A549 treated with AZD2906 at 1 μM for 4 hours (cell line): Measurements from ENCODE around the gene CAMSAP3. TPM values are rescaled to one million over a fixed set of nuclear protein-coding genes. Genes with fewer than 3 reads are reported as not detected.

Experiments used
- total RNA-seq: library from RNA; stranded (reverse); fragments of 200-300 nt; extraction: Qiagen RNA extraction; gene quantifications from 5 replicates; pipeline ENCODE4 v1.2.3, GENCODE V29; 2022

Gene CAMSAP3, protein sequence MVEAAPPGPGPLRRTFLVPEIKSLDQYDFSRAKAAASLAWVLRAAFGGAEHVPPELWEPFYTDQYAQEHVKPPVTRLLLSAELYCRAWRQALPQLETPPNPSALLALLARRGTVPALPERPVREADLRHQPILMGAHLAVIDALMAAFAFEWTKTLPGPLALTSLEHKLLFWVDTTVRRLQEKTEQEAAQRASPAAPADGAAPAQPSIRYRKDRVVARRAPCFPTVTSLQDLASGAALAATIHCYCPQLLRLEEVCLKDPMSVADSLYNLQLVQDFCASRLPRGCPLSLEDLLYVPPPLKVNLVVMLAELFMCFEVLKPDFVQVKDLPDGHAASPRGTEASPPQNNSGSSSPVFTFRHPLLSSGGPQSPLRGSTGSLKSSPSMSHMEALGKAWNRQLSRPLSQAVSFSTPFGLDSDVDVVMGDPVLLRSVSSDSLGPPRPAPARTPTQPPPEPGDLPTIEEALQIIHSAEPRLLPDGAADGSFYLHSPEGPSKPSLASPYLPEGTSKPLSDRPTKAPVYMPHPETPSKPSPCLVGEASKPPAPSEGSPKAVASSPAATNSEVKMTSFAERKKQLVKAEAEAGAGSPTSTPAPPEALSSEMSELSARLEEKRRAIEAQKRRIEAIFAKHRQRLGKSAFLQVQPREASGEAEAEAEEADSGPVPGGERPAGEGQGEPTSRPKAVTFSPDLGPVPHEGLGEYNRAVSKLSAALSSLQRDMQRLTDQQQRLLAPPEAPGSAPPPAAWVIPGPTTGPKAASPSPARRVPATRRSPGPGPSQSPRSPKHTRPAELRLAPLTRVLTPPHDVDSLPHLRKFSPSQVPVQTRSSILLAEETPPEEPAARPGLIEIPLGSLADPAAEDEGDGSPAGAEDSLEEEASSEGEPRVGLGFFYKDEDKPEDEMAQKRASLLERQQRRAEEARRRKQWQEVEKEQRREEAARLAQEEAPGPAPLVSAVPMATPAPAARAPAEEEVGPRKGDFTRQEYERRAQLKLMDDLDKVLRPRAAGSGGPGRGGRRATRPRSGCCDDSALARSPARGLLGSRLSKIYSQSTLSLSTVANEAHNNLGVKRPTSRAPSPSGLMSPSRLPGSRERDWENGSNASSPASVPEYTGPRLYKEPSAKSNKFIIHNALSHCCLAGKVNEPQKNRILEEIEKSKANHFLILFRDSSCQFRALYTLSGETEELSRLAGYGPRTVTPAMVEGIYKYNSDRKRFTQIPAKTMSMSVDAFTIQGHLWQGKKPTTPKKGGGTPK
- total RNA-seq, result 4.8 to 6.6 TPM (median 6.4 TPM) in 5 replicates

GRCh38 chr19:7595466-7596133 is at the start of gene CAMSAP3:
TSS of gene CAMSAP3 (plus strand) at chr19:7595863. CDS start at chr19:7596003, 140 bp downstream.

DNA sequence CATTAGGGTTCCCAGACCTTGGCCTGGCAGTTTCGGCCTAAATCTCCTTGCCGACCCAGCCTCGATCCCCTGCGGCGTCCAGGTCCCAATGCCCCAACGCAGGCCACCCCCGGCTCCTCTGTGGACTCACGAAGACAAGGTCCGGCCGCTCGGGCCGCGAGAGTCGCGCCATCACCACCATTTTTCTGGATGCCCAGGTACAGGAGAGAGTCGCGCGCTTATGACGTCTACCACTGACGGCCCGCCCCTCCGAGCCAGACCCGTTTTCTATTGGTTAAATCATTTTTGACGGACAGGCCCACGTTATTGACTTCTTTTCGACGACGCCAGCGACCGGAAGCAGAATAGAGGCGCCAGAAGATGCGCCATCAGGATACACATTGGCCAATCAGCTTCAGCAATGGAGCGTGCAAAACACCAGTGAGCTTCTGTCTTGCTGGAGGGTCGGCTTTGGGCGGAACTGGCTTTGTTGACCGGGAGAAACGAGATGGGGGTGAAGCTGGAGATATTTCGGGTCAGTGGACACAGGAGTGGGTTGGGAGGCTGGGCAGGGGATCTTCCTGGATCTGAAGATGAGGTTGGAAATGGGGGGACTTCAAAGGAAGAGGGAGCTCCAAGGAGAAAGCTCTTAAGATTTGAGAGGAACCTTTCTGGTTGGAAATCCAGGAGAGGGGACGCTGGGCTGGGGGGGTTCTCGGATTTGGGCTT is 33.8 kb downstream of the CAMSAP3 start, which contains the start of the genes PET100 and XAB2:
Gene PET100 (plus strand): TSS at position 447 of the 708 bp plus-strand sequence. CDS start 41 bp downstream, at position 488.
Gene XAB2 (minus strand): TSS at position 199 of the 708 bp plus-strand sequence. CDS start 18 bp downstream, at position 181.

GRCh38 chr19:7633698-7634097 is 38.0 kb downstream of the CAMSAP3 start, which contains the start of gene PCP2:
TSS of gene PCP2 (minus strand) at chr19:7633719. CDS start at chr19:7633457, 262 bp downstream.

DNA sequence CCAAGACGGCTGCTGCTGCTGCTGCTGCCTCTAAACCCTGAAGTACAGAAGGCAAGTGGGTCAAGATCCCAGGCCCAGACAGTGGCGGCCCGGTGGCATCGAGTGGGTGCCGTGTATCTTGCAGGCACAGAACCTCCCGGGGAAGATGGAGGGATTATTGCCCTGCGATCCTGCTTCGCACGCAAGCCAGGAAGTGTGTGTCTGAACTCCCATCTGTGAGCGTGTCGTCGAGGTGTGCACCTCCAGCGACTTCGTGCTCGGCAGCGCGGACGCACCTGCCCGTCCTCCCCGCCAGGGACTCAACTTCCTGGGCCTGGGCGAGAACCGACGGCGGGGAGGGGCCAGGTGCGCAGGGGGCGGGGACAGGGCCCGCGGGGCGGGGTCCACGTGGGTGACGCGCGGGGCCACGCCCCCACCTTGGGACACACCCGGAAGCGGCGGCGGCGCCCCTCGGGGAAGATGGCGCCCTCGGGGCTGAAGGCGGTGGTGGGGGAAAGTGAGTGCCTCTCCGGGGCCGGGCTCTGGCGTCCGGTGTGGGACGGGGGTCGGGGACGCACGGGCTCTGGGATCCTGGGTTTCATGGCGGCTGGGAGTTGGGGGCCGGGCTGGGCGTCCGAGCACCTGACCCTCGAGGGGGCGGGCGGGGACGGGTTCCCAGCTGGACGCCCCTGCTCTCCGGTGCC is 41.2 kb downstream of the CAMSAP3 start, which contains the start of gene STXBP2:
Gene STXBP2 (plus strand): TSS at position 420 of the 683 bp plus-strand sequence. CDS start 40 bp downstream, at position 460.

Other genes starting within 250 kb of the CAMSAP3 start
- 60.4 to 71.5 TPM (median 67.9 TPM) in 5 replicates for gene ARHGEF18, start 246.9 kb upstream of the CAMSAP3 start, total RNA-seq
- 2.0 to 2.4 TPM (median 2.1 TPM) in 5 replicates for gene PEX11G, start 106.8 kb upstream of the CAMSAP3 start, total RNA-seq
- 16.8 to 19.5 TPM (median 18.6 TPM) in 5 replicates for gene ZNF358, start 79.8 kb upstream of the CAMSAP3 start, total RNA-seq
- 7.4 to 13.1 TPM (median 11.5 TPM) in 5 replicates for gene MCOLN1, start 73.2 kb upstream of the CAMSAP3 start, total RNA-seq
- gene PNPLA6, start 60.1 kb upstream of the CAMSAP3 start, total RNA-seq, result 28.0 to 34.4 TPM (median 33.8 TPM) in 5 replicates
- gene XAB2, start 33.7 kb downstream of the CAMSAP3 start, total RNA-seq, result 23.5 to 28.2 TPM (median 27.6 TPM) in 5 replicates
- gene PET100, start 33.9 kb downstream of the CAMSAP3 start, total RNA-seq, result 47.0 to 60.6 TPM (median 52.7 TPM) in 5 replicates
- gene PCP2, start 37.9 kb downstream of the CAMSAP3 start, total RNA-seq, result 0.23 TPM in 1 of 5 replicates, not detected in the others
- gene STXBP2, start 41.2 kb downstream of the CAMSAP3 start, total RNA-seq, result 31.5 to 43.4 TPM (median 41.1 TPM) in 5 replicates
- gene RETN, start 73.2 kb downstream of the CAMSAP3 start, total RNA-seq, result not detected in 5 replicates
- gene MCEMP1, start 81.2 kb downstream of the CAMSAP3 start, total RNA-seq, result not detected in 5 replicates
- 38.4 to 108 TPM (median 106 TPM) in 5 replicates for gene TRAPPC5, start 85.0 kb downstream of the CAMSAP3 start, total RNA-seq
- gene FCER2, start 106.3 kb downstream of the CAMSAP3 start, total RNA-seq, result not detected in 5 replicates
- not detected in 5 replicates for gene CLEC4G, start 136.2 kb downstream of the CAMSAP3 start, total RNA-seq
- not detected in 5 replicates for gene CD209, start 151.7 kb downstream of the CAMSAP3 start, total RNA-seq
- not detected in 5 replicates for gene CLEC4M, start 167.4 kb downstream of the CAMSAP3 start, total RNA-seq
- 1.3 to 1.9 TPM (median 1.5 TPM) in 5 replicates for gene EVI5L, start 234.4 kb downstream of the CAMSAP3 start, total RNA-seq